Measurements from ENCODE around the gene LAMA1. TPM values are rescaled to one million over a fixed set of nuclear protein-coding genes. Genes with fewer than 3 reads are reported as not detected.

The LAMA1 gene
- total RNA-seq, 1 experiment from 2014 or later: 129 TPM

- Histone ChIP-seq H3K4me1 (peaks cover 50% of the 10 kb centered on the region), H3K27me3 (replicated peaks; ENCODE audit: control insufficient read depth, insufficient read depth, low read length) (no peaks in the 10 kb centered on the region), H3K9me3 (0 out of 2 replicates have a peak, but pooled peaks cover 4% of the 10 kb centered on the region), H3K4me3 (ENCODE audit: low read depth, low read length) (no peak overlapping the region), H3K36me3 (ENCODE audit: control insufficient read depth, insufficient read depth, low read length) (no peaks in the 10 kb centered on the region)
- H3K9me3 Mint-ChIP-seq (ENCODE audit: unreplicated experiment): peaks cover 8% of the 10 kb centered on the region
- DNase-seq: peak; percentile 71 to 76
- no TSS peak for BruUV-seq (replicated peaks)
- POLR2A ChIA-PET: interaction anchor here (1.0 to 2.2 kb wide), 7 partner anchors 15 to 94 kb away, joined by 4 to 16 read pairs (median 8); no protein-coding TSS in a partner anchor
- H3K36me3 Mint-ChIP-seq (ENCODE audit: insufficient read depth, unreplicated experiment): peaks cover 29% of the 10 kb centered on the region
- CTCF ChIA-PET: interaction anchor here (0.6 to 2.2 kb wide), 17 partner anchors 11 to 246 kb away, joined by 3 to 18 read pairs (median 4); no protein-coding TSS in a partner anchor
- no peak for TF ChIP-seq CTCF (IDR thresholded peaks at IDR 0.05; ENCODE audit: insufficient read depth in 1 of 2, low read depth in 1 of 2, low read length in 1 of 2, severe bottlenecking in 1 of 2, unreplicated experiment in 1 of 2)
- intact Hi-C loops (cut with micrococcal nuclease; ENCODE audit: unreplicated experiment): loop anchor here (1.0 kb wide), 5 partner anchors 26 to 94 kb away; no protein-coding TSS in a partner anchor
- H3K27me3 Mint-ChIP-seq (ENCODE audit: insufficient read depth, unreplicated experiment): no peaks in the 10 kb centered on the region
- H3K27ac Mint-ChIP-seq (ENCODE audit: unreplicated experiment): peak overlapping the region; percentile 72
- H3K4me1 Mint-ChIP-seq (ENCODE audit: low read depth, unreplicated experiment): peaks cover 44% of the 10 kb centered on the region
- peak overlapping the region; percentile 67 for H3K4me3 Mint-ChIP-seq (ENCODE audit: unreplicated experiment)
Observed at GRCh38 chr18:7132356-7133150, 15.0 kb upstream of the LAMA1 start.

DNA sequence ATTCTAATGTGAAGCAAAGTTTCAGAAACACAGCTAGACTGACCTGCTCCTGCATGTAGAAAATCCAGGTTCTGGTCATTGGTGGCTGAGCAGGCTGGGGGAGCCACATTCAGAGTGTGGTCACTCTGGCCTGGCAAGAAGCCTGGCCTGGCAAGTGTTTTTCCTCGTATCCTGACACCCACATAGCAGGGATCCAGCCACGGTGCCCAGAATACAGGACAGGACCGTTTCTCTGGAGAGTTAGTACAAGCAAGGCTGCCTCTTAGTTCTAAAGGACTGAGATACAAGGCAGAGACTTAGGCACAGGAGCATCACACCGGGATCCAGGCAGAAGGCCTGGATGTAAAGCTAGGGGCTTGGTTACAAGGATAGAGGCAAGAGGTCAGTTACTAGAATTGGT lies 4.8 kb upstream of the LAMA1 start:
- POLR2A ChIA-PET: no interaction called here
- TF ChIP-seq CTCF (IDR thresholded peaks at IDR 0.05; ENCODE audit: insufficient read depth in 1 of 2, low read depth in 1 of 2, low read length in 1 of 2, severe bottlenecking in 1 of 2, unreplicated experiment in 1 of 2): no peak
- DNase-seq: no peak

GRCh38 chr18:7116792-7117389 lies 706 bp downstream of the LAMA1 start:
- BruUV-seq (replicated peaks): no TSS peak
- H3K36me3 Mint-ChIP-seq (ENCODE audit: insufficient read depth, unreplicated experiment): no peaks in the 10 kb centered on the region

More for the DNA sequence above, 4.8 kb upstream of the LAMA1 start:
- no peak overlapping the region for H3K4me3 Mint-ChIP-seq (ENCODE audit: unreplicated experiment)
- Histone ChIP-seq H3K27me3 (replicated peaks; ENCODE audit: control insufficient read depth, insufficient read depth, low read length) (no peaks in the 10 kb centered on the region), H3K4me1 (peaks cover 11% of the 10 kb centered on the region), H3K36me3 (ENCODE audit: control insufficient read depth, insufficient read depth, low read length) (no peaks in the 10 kb centered on the region), H3K4me3 (ENCODE audit: low read depth, low read length) (no peak overlapping the region), H3K9me3 (0 out of 2 replicates have a peak, but pooled peaks cover 4% of the 10 kb centered on the region)
- H3K36me3 Mint-ChIP-seq (ENCODE audit: insufficient read depth, unreplicated experiment): no peaks in the 10 kb centered on the region
- peaks cover 15% of the 10 kb centered on the region for H3K4me1 Mint-ChIP-seq (ENCODE audit: low read depth, unreplicated experiment)
- BruUV-seq (replicated peaks): no TSS peak
- H3K27me3 Mint-ChIP-seq (ENCODE audit: insufficient read depth, unreplicated experiment): no peaks in the 10 kb centered on the region
- CTCF ChIA-PET: no interaction called here
- H3K27ac Mint-ChIP-seq (ENCODE audit: unreplicated experiment): peak overlapping the region; percentile 34
- H3K9me3 Mint-ChIP-seq (ENCODE audit: unreplicated experiment): peaks cover 16% of the 10 kb centered on the region
- intact Hi-C loops (cut with micrococcal nuclease; ENCODE audit: unreplicated experiment): no loop called here

More at GRCh38 chr18:7116792-7117389, 706 bp downstream of the LAMA1 start:
- Histone ChIP-seq H3K27me3 (replicated peaks; ENCODE audit: control insufficient read depth, insufficient read depth, low read length) (no peaks in the 10 kb centered on the region), H3K4me1 (peaks cover 24% of the 10 kb centered on the region), H3K9me3 (no peaks in the 10 kb centered on the region), H3K36me3 (ENCODE audit: control insufficient read depth, insufficient read depth, low read length) (no peaks in the 10 kb centered on the region), H3K4me3 (ENCODE audit: low read depth, low read length) (no peak overlapping the region)
- no peak for DNase-seq
- no peaks in the 10 kb centered on the region for H3K27me3 Mint-ChIP-seq (ENCODE audit: insufficient read depth, unreplicated experiment)
- H3K27ac Mint-ChIP-seq (ENCODE audit: unreplicated experiment): no peak overlapping the region
- ChIA-PET POLR2A (no interaction called here), CTCF (no interaction called here)
- no peak overlapping the region for H3K4me3 Mint-ChIP-seq (ENCODE audit: unreplicated experiment)
- no peaks in the 10 kb centered on the region for H3K9me3 Mint-ChIP-seq (ENCODE audit: unreplicated experiment)
- intact Hi-C loops (cut with micrococcal nuclease; ENCODE audit: unreplicated experiment): no loop called here
- H3K4me1 Mint-ChIP-seq (ENCODE audit: low read depth, unreplicated experiment): peaks cover 20% of the 10 kb centered on the region
- TF ChIP-seq CTCF (IDR thresholded peaks at IDR 0.05; ENCODE audit: insufficient read depth in 1 of 2, low read depth in 1 of 2, low read length in 1 of 2, severe bottlenecking in 1 of 2, unreplicated experiment in 1 of 2): no peak

Data from Caco-2 (cell line).